Common myeloid progenitor, CD34-positive (primary cell): ENCODE results near the gene CELF2.

Experiments
- CTCF ChIA-PET: fragments of 350-600 bp; sonication (Branson Sonifier 250); formaldehyde crosslinking; loops from one replicate; lab custom pipeline; 2021; ENCODE audit warnings: antibody characterized with exemption; lab: Charles Lee
- POLR2A ChIA-PET: fragments of 350-600 bp; sonication (Branson Sonifier 250); formaldehyde crosslinking; loops from one replicate; lab custom pipeline; 2021; ENCODE audit warnings: antibody characterized with exemption; lab: Charles Lee
- DNase-seq, 3 donors: peaks; one replicate each; pipeline versions ENCODE4 v3.0.0 to v3.0.0-alpha.2; 2013
- H3K27ac ChIP-seq, 2 experiments: 1 replicate in 1 of 2; 2 replicates in 1 of 2; pipeline ENCODE4 v1.7.0; 2013; ENCODE audit warnings: inconsistent platforms in 2 of 2, low read length in 2 of 2, mild to moderate bottlenecking in 2 of 2, low read depth in 1 of 2, moderate library complexity in 1 of 2; ENCODE audit not compliant: severe bottlenecking in 2 of 2, insufficient read depth in 1 of 2, poor library complexity in 1 of 2
- H3K27me3 ChIP-seq, 5 experiments: replicated peaks in 2 of 5; 1 replicate in 3 of 5; 2 replicates in 2 of 5; pipeline versions ENCODE4 v1.6.1 to v1.7.0; 2013; ENCODE audit warnings: low read length in 4 of 5, mild to moderate bottlenecking in 2 of 5, moderate library complexity in 2 of 5, inconsistent platforms in 1 of 5; ENCODE audit not compliant: insufficient read depth in 5 of 5, control insufficient read depth in 4 of 5
- H3K36me3 ChIP-seq, 4 experiments: 1 replicate in 2 of 4; 2 replicates in 2 of 4; pipeline versions ENCODE4 v1.6.1 to v1.7.0; 2013; ENCODE audit warnings: low read length in 3 of 4, control low read depth in 1 of 4, mild to moderate bottlenecking in 1 of 4; ENCODE audit not compliant: control insufficient read depth in 4 of 4, insufficient read depth in 4 of 4
- H3K4me1 ChIP-seq, 4 experiments: 1 replicate in 3 of 4; 2 replicates in 1 of 4; pipeline versions ENCODE4 v1.6.1 to v1.7.1; 2013; ENCODE audit warnings: low read length in 3 of 4, mild to moderate bottlenecking in 3 of 4, control low read depth in 1 of 4, inconsistent platforms in 1 of 4, moderate library complexity in 1 of 4; ENCODE audit not compliant: control insufficient read depth in 4 of 4, insufficient read depth in 4 of 4; ENCODE audit errors: control extremely low read depth in 1 of 4
- H3K4me3 ChIP-seq, 7 experiments: 1 replicate in 4 of 7; 2 replicates in 3 of 7; pipeline versions ENCODE4 v1.5.1 to v1.7.0; 2013; ENCODE audit warnings: mild to moderate bottlenecking in 7 of 7, low read length in 6 of 7, moderate library complexity in 6 of 7, inconsistent platforms in 2 of 7, low read depth in 2 of 7, control low read depth in 1 of 7; ENCODE audit not compliant: insufficient read depth in 4 of 7, control insufficient read depth in 1 of 7; ENCODE audit errors: extremely low read depth in 1 of 7
- H3K9me3 ChIP-seq, 5 experiments: 1 replicate in 4 of 5; 2 replicates in 1 of 5; pipeline versions ENCODE4 v1.6.1 to v1.7.1; 2013; ENCODE audit warnings: low read length in 4 of 5, mild to moderate bottlenecking in 2 of 5, inconsistent platforms in 1 of 5, low read depth in 1 of 5, moderate library complexity in 1 of 5; ENCODE audit not compliant: control insufficient read depth in 4 of 5, insufficient read depth in 2 of 5; ENCODE audit errors: control extremely low read depth in 1 of 5
- WGBS: methylation state at CpG from one replicate; pipeline ENCODE4 v1.1.5; 2013; ENCODE audit not compliant: insufficient coverage; 5-methylcytosine and 5-hydroxymethylcytosine counted together

The CELF2 gene

DNA sequence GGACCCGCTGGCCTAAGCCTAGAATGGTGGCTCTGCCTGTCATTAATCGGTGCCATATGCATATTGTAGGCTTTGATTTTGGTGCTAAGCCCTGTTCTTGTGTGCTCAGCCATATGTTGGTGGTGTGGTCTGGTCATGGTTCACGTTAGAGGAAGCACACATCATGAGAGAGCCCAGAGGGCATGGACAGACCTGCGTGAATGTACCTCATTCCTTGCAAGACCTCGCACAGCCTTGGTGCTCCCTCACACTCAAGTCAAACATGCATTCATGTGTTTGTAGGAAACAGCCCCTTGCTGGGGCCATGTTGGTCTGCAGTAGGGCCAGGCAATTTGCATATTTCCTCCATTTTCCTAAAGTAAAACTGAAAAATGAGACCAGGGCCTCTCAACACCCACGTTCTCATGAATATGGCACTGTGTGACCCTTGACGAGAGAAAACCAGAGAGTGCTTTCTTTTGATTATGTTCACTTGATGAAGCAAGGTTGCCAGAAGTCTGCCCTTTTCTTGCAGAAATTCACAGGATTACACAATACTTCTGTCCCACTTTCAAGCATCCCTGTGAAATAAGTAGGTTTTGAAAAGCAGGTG, 268.7 kb downstream of the CELF2 start:
- POLR2A ChIA-PET: no interaction called here
- H3K4me3 ChIP-seq: no peak overlapping the region
- H3K9me3 ChIP-seq: no peaks in the 10 kb centered on the region
- 95% methylated on average over 6 of the region's 7 CpGs for WGBS
- H3K4me1 ChIP-seq: no peaks in the 10 kb centered on the region
- H3K27me3 ChIP-seq: no peaks in the 10 kb centered on the region
- no peak for DNase-seq
- peaks cover 31 to 90% (median 66%) of the 10 kb centered on the region in 4 experiments for H3K36me3 ChIP-seq
- CTCF ChIA-PET: no interaction called here
- H3K27ac ChIP-seq: peak overlapping the region in 1 of 2 experiments; percentile 3

DNA sequence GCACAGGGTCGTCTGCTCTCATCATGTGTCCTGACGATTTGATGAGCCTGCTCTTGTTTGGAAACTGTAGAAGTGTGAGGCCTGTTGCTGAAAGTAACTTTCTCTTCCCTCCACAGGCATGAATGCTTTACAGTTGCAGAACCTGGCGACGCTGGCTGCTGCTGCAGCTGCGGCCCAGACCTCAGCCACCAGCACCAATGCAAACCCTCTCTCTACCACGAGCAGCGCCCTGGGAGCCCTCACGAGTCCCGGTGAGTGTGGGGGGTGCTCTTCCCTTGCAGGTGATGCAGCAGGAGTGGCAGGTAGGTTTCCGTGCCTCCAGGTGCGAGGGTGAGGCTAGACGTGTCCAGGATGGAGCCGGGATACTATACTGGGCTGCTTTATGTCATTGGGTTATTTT, 270.6 kb downstream of the CELF2 start:
- peaks cover 37 to 92% (median 65%) of the 10 kb centered on the region in 4 experiments for H3K36me3 ChIP-seq
- H3K9me3 ChIP-seq: no peaks in the 10 kb centered on the region
- 92% methylated on average over 12 of the region's 13 CpGs for WGBS
- H3K27ac ChIP-seq: no peak overlapping the region
- no peak overlapping the region for H3K4me3 ChIP-seq
- POLR2A ChIA-PET: no interaction called here
- H3K4me1 ChIP-seq: peaks cover 0 to 5% (median 2%) of the 10 kb centered on the region in 4 experiments
- no peaks in the 10 kb centered on the region for H3K27me3 ChIP-seq
- DNase-seq: no peak
- CTCF ChIA-PET: interaction anchor here (0.9 kb wide), 1 partner anchor 18 kb away, joined by 3 read pairs; no protein-coding TSS in a partner anchor

DNA sequence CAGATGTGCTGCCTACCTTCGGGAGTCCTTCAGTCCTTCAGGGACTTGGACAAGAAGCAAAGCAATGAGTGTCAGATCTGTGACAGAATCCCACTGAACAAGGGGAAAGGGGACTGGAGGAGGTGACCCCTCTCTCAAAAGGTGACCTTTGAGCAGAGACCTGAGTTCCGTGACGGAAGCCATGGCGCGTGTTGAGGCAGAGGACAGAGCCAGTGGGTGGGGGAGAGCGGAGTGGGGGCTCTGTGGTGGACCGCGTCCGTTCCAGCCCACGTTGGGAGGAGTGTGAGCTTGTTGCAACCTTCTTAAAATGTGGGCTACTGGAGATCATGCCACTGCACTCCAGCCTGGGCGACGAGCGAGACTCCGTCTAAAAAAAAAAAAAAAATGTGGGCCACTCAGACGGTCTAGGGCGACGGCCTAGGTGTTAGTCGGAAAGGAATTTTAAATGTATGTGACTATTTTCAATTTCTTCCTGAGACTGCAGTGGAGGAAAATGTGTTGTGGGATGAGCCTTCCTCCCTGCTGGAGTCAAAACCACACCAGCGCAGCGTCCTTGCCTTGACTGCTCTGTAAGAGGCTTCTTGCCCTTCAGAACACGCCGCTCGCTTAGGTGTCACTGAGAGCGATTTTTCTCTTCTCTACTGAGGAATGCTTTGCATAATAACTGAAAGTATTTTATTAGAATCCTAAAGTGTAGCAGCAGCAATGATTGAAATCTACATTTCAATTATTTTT, 272.7 kb downstream of the CELF2 start:
- H3K4me3 ChIP-seq: no peak overlapping the region
- peaks cover 46 to 94% (median 74%) of the 10 kb centered on the region in 4 experiments for H3K36me3 ChIP-seq
- CTCF ChIA-PET: interaction anchor here (1.2 to 1.5 kb wide), 2 partner anchors 11 to 19 kb away, joined by 4 to 5 read pairs; no protein-coding TSS in a partner anchor
- H3K4me1 ChIP-seq: peaks cover 0 to 5% (median 2%) of the 10 kb centered on the region in 4 experiments
- no peaks in the 10 kb centered on the region for H3K9me3 ChIP-seq
- POLR2A ChIA-PET: no interaction called here
- no peak for DNase-seq
- over 99% methylated on average over 17 of the region's 24 CpGs for WGBS
- H3K27me3 ChIP-seq: no peaks in the 10 kb centered on the region
- H3K27ac ChIP-seq: no peak overlapping the region

DNA sequence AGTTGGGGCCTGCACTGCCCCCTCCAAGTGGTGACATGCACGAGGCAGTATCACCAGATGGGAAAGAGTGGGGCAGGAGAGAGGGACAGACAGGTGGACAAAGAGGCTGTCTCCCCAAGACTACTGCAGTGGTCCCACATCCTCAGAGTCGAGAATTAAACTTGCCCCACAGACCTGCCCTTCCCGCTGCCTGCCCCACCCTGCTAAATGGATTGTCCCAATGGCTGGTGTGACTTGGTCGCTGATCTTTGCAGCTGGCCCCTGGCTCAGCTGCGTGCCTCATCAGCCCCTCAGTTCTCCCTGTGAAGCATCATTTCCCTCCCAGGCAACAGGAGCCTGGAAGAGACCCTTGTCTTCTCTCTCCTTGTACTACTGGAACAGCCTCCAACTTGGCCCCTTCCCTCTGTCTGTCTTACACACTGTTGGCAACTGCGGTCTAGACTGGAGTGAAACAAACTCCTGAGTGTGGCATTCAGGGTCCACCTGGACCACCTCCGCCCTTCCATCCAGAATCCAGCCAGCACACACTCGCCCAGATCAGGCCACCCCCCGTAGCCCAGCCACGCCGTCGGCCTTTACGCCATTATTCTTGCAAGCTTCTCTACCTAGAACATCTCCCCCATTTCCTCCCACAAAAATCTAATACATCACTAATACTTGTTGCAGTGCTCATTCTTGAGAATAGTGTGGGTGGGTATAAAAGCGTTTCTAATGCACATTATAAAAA, 275.1 kb downstream of the CELF2 start:
- no peaks in the 10 kb centered on the region for H3K9me3 ChIP-seq
- 99% methylated on average over 9 of the region's 14 CpGs for WGBS
- ChIA-PET POLR2A (no interaction called here), CTCF (interaction anchor here (1.1 kb wide), 1 partner anchor 17 kb away, joined by 3 read pairs; no protein-coding TSS in a partner anchor)
- H3K36me3 ChIP-seq: peaks cover 47 to 96% (median 73%) of the 10 kb centered on the region in 4 experiments
- H3K27ac ChIP-seq: peak overlapping the region in 1 of 2 experiments; percentile 15
- H3K4me3 ChIP-seq: no peak overlapping the region
- DNase-seq: no peak
- H3K4me1 ChIP-seq: peaks cover 0 to 5% (median 2%) of the 10 kb centered on the region in 4 experiments
- no peaks in the 10 kb centered on the region for H3K27me3 ChIP-seq

DNA sequence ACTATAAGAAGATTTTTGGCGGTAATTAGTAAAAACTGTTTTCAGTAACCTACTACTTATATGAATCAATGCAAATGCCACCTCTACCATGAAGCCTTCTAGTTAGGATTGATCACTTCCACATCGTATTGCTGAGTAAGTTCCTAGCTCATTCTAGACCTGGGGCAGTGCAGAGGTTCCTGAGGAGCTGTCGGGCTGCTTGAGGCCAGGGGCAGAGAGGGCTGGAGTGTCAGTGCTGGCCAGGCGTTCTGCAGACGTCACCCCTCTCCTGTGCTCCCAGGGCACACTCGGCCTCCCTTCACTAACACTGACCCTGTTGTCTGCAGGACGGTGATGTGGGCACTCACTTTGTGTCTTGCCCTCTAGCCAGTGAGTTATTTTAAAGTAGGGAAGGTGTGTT, 275.7 kb downstream of the CELF2 start:
- H3K4me3 ChIP-seq: no peak overlapping the region
- H3K36me3 ChIP-seq: peaks cover 45 to 96% (median 72%) of the 10 kb centered on the region in 4 experiments
- H3K9me3 ChIP-seq: no peaks in the 10 kb centered on the region
- peaks cover 0 to 5% (median 2%) of the 10 kb centered on the region in 4 experiments for H3K4me1 ChIP-seq
- ChIA-PET CTCF (interaction anchor here (1.1 kb wide), 1 partner anchor 17 kb away, joined by 3 read pairs; no protein-coding TSS in a partner anchor), POLR2A (no interaction called here)
- no peak overlapping the region for H3K27ac ChIP-seq
- no peaks in the 10 kb centered on the region for H3K27me3 ChIP-seq
- no peak for DNase-seq
- 100% methylated on average over 4 of the region's 7 CpGs for WGBS

DNA sequence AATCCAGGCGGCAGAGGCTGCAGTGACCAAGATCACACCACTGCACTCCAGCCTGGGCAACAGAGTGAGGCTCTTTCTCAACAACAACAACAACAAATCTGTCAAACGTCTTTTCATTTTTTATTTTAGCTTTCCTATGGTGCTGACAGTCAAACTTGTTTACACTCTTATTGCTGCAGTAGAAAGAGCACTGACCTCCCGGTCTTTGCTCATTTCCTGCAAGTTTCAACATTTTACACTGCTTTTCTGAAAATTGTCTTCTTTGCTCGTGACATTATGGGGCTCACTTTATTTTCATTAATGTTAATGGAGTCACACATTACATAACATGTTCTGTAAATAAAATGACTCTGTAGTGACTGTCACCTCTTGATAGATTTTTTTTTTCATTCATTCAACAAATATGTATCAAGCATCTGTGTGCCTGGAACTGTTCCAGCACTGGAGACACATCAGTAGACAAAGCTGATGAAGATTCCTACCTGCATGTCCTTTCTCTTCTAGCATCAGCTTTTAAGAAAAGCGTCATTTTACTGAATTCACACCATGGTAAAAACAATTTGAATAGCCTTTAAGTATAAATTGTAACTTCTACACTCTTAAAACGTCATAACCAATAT, 277.3 kb downstream of the CELF2 start:
- peaks cover 42 to 94% (median 74%) of the 10 kb centered on the region in 4 experiments for H3K36me3 ChIP-seq
- POLR2A ChIA-PET: no interaction called here
- CTCF ChIA-PET: interaction anchor here (1.2 kb wide), 1 partner anchor 10 kb away, joined by 3 read pairs; no protein-coding TSS in a partner anchor

More for the DNA sequence above, 277.3 kb downstream of the CELF2 start:
- H3K4me1 ChIP-seq: peaks cover 0 to 5% (median 2%) of the 10 kb centered on the region in 4 experiments
- DNase-seq: no peak
- WGBS: 98% methylated on average over 3 of the region's 6 CpGs
- no peaks in the 10 kb centered on the region for H3K27me3 ChIP-seq
- no peak overlapping the region for H3K4me3 ChIP-seq
- H3K27ac ChIP-seq: no peak overlapping the region
- no peaks in the 10 kb centered on the region for H3K9me3 ChIP-seq
